Caco-2 (cell line): ENCODE data around the gene GPRIN3. TPM values are rescaled to one million over a fixed set of nuclear protein-coding genes. Genes with fewer than 3 reads are reported as not detected.
A peak's percentile ranks its signal among the peaks of the same experiment; 100 is the strongest.

Experiments
- BruUV-seq: library from RNA; stranded (reverse); fragments of 400-500 nt; replicated peaks from 2 replicates; lab custom pipeline; 2021; lab: Mats Ljungman, UMichigan
- CTCF ChIA-PET: fragments of 300-600 bp; sonication (Branson Sonifier 250); formaldehyde crosslinking; loops from one replicate; lab custom pipeline; 2022; ENCODE audit warnings: antibody characterized with exemption; lab: Charles Lee
- POLR2A ChIA-PET: fragments of 300-600 bp; sonication (Branson Sonifier 250); formaldehyde crosslinking; loops from one replicate; lab custom pipeline; 2022; ENCODE audit warnings: antibody characterized with exemption; lab: Charles Lee
- DNase-seq, 2 experiments: peaks; one replicate each; pipeline versions ENCODE4 v3.0.0 to v3.0.0-alpha.2; 2020 to 2022
- H3K27me3 ChIP-seq: replicated peaks from 2 replicates; pipeline ENCODE4 v1.6.0; 2011; ENCODE audit warnings: low read length; ENCODE audit not compliant: control insufficient read depth, insufficient read depth
- H3K36me3 ChIP-seq: 2 replicates; pipeline ENCODE4 v1.5.1; 2011; ENCODE audit warnings: low read length; ENCODE audit not compliant: control insufficient read depth, insufficient read depth
- H3K4me1 ChIP-seq: fragments of 250-450 bp; sonication (Bioruptor Pico); 2 replicates; pipeline ENCODE4 v1.5.1; 2020; ENCODE audit warnings: mild to moderate bottlenecking
- H3K4me3 ChIP-seq: 2 replicates; pipeline ENCODE4 v1.5.1; 2011; ENCODE audit warnings: low read depth, mild to moderate bottlenecking, control low read depth, low read length
- H3K9me3 ChIP-seq: fragments of 250-450 bp; sonication (Bioruptor Pico); 2 replicates; pipeline ENCODE4 v1.5.1; 2020; ENCODE audit warnings: mild to moderate bottlenecking, moderate library complexity
- H3K27ac Mint-ChIP-seq: one replicate; pipeline ENCODE4 v1.8.0; 2022; ENCODE audit warnings: mixed read lengths; ENCODE audit not compliant: unreplicated experiment
- H3K27me3 Mint-ChIP-seq: one replicate; pipeline ENCODE4 v1.8.0; 2022; ENCODE audit warnings: mixed read lengths; ENCODE audit not compliant: insufficient read depth, unreplicated experiment
- H3K36me3 Mint-ChIP-seq: one replicate; pipeline ENCODE4 v1.8.0; 2022; ENCODE audit warnings: mild to moderate bottlenecking, mixed read lengths; ENCODE audit not compliant: insufficient read depth, unreplicated experiment
- H3K4me1 Mint-ChIP-seq: one replicate; pipeline ENCODE4 v1.8.0; 2022; ENCODE audit warnings: low read depth, mixed read lengths; ENCODE audit not compliant: unreplicated experiment
- H3K4me3 Mint-ChIP-seq: one replicate; pipeline ENCODE4 v1.8.0; 2022; ENCODE audit warnings: mild to moderate bottlenecking, moderate library complexity, mixed read lengths; ENCODE audit not compliant: unreplicated experiment
- H3K9me3 Mint-ChIP-seq: one replicate; pipeline ENCODE4 v1.8.0; 2022; ENCODE audit warnings: mixed read lengths; ENCODE audit not compliant: unreplicated experiment
- intact Hi-C: fragments of 100-400 bp; cut with micrococcal nuclease; formaldehyde crosslinking; loops from one replicate; pipeline ENCODE4 v1.10.0; 2022; ENCODE audit not compliant: unreplicated experiment
- total RNA-seq: library from RNA; stranded (reverse); gene quantifications from 2 replicates; pipeline ENCODE4 v1.2.3, GENCODE V29; 2022
- TF ChIP-seq, protein P1 (sequence below), 2 experiments: fragments of 200-600 bp in 1 of 2; IDR thresholded peaks; 1 replicate in 1 of 2; 2 replicates in 1 of 2; pipeline versions ENCODE4 v1.5.1 to v1.8.0; 2011 to 2022; ENCODE audit warnings: antibody characterized with exemption in 1 of 2, control low read depth in 1 of 2, inconsistent platforms in 1 of 2, low read depth in 1 of 2, low read length in 1 of 2, mild to moderate bottlenecking in 1 of 2, moderate library complexity in 1 of 2; ENCODE audit not compliant: insufficient read depth in 1 of 2, severe bottlenecking in 1 of 2, unreplicated experiment in 1 of 2

GPRIN3 gene
- total RNA-seq, 1 experiment from 2014 or later = 0.02 TPM

DNA sequence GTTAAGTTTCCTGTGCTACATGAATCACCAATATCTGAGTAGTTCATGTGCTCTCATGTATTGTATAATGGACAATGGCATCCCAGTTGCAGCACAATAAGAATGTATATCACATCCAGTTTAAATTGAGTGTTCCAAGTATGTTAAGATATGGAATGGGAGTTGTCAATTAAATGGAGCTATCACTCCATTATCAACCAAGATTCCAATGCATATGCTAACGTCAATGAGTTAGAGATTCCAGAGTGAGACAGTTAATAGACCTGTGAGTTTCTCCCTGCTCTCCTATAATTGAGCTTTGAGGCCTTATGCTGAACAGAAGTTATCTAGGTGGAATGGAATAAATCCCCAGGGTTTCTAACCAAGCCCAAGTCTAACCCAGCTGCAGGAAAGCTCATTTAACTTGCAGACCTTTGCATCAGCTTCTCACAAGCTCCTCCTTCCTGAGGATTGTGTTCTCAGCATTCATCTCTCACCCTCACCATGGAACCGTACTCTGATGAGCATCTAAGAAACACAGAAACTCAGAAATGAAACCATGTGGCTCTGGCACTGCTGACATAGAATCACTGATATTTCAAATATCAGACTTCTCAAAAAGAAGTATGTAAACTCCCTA, 111.4 kb downstream of the GPRIN3 start:
- peaks cover 11% of the 10 kb centered on the region; the same call in 1 of the 2 replicates for H3K4me1 ChIP-seq
- H3K36me3 ChIP-seq = no peaks in the 10 kb centered on the region
- DNase-seq = peak in 1 of 2 experiments; percentile 42
- H3K4me3 ChIP-seq = no peak overlapping the region
- POLR2A ChIA-PET = interaction anchor here (0.6 kb wide), 1 partner anchor 170 kb away, joined by 5 read pairs; no protein-coding TSS in a partner anchor
- TF ChIP-seq, protein P1, sequence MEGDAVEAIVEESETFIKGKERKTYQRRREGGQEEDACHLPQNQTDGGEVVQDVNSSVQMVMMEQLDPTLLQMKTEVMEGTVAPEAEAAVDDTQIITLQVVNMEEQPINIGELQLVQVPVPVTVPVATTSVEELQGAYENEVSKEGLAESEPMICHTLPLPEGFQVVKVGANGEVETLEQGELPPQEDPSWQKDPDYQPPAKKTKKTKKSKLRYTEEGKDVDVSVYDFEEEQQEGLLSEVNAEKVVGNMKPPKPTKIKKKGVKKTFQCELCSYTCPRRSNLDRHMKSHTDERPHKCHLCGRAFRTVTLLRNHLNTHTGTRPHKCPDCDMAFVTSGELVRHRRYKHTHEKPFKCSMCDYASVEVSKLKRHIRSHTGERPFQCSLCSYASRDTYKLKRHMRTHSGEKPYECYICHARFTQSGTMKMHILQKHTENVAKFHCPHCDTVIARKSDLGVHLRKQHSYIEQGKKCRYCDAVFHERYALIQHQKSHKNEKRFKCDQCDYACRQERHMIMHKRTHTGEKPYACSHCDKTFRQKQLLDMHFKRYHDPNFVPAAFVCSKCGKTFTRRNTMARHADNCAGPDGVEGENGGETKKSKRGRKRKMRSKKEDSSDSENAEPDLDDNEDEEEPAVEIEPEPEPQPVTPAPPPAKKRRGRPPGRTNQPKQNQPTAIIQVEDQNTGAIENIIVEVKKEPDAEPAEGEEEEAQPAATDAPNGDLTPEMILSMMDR (IDR thresholded peaks at IDR 0.05; ENCODE audit: insufficient read depth in 1 of 2, low read depth in 1 of 2, low read length in 1 of 2, severe bottlenecking in 1 of 2, unreplicated experiment in 1 of 2) = no peak
- Mint-ChIP-seq H3K27me3 (no peaks in the 10 kb centered on the region), H3K9me3 (peaks cover 1% of the 10 kb centered on the region), H3K36me3 (no peaks in the 10 kb centered on the region), H3K27ac (no peak overlapping the region), H3K4me1 (peaks cover 9% of the 10 kb centered on the region), H3K4me3 (no peak overlapping the region)
- CTCF ChIA-PET = interaction anchor here (1.2 kb wide), 1 partner anchor 33 kb away, joined by 3 read pairs; no protein-coding TSS in a partner anchor
- no peaks in the 10 kb centered on the region for H3K27me3 ChIP-seq
- no peaks in the 10 kb centered on the region; the same call in 1 of the 2 replicates for H3K9me3 ChIP-seq
- BruUV-seq = no TSS peak
- intact Hi-C loops = loop anchor here (1.0 kb wide), 1 partner anchor 24 kb away; no protein-coding TSS in a partner anchor

DNA sequence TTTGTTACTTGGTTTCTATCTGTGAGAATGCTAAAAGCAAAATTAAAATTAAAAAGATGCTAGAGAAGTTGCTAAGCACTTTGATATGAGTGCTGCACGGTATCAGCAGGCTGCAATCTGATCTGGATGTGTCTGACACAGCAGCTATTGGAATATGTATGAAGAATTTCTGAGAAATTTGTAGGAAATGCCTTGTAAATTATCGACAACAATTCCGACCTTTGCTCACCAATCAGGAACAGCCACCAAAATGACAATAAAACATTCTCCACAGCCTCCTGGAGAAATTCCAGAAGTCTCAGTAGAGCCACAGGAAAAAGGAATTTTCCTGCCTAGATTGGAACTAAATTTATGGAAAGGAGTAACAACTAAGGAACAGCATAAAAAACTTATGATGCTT, 113.8 kb downstream of the GPRIN3 start:
- intact Hi-C loops = no loop called here
- TF ChIP-seq, protein P1 (IDR thresholded peaks at IDR 0.05; ENCODE audit: insufficient read depth in 1 of 2, low read depth in 1 of 2, low read length in 1 of 2, severe bottlenecking in 1 of 2, unreplicated experiment in 1 of 2) = no peak

More for the DNA sequence above, 113.8 kb downstream of the GPRIN3 start:
- Histone ChIP-seq H3K4me3 (no peak overlapping the region), H3K9me3 (no peaks in the 10 kb centered on the region; the same call in 1 of the 2 replicates), H3K27me3 (no peaks in the 10 kb centered on the region), H3K36me3 (no peaks in the 10 kb centered on the region), H3K4me1 (peaks cover 11% of the 10 kb centered on the region; the same call in 1 of the 2 replicates)
- Mint-ChIP-seq H3K36me3 (no peaks in the 10 kb centered on the region), H3K4me3 (no peak overlapping the region), H3K27me3 (peaks cover 4% of the 10 kb centered on the region), H3K9me3 (no peaks in the 10 kb centered on the region), H3K4me1 (peaks cover 9% of the 10 kb centered on the region), H3K27ac (no peak overlapping the region)
- POLR2A ChIA-PET = no interaction called here
- CTCF ChIA-PET = no interaction called here
- BruUV-seq = no TSS peak
- no peak for DNase-seq

Other genes starting within 250 kb of the GPRIN3 start
- gene TIGD2, start 196.3 kb downstream of the GPRIN3 start, total RNA-seq = 25.4 and 26.1 TPM in 2 replicates